ENCODE data around the gene RPL7A.

DNA sequence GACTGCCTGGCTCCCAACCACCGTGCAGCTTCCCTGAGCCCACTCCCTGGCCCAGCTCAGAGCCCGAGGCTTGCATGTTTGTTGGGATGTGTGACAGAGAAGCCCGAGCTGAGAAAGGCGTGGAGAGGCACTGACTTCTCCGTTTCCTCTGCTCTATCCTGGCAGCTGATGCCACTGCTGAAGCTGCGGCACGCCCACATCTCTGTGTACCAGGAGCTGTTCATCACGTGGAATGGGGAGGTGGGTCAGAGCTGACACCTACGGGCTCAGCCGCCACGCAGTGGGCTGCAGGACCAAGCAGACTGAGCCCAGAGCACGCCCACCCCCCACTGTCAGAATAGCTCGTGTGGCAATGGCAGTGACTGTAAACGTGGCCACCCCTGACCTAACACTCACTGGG is 37.4 kb downstream of the RPL7A start:
- TF ChIP-seq ELF4 (IDR thresholded peaks at IDR 0.05), result no peak
- TF ChIP-seq BHLHE40 (IDR thresholded peaks at IDR 0.05; ENCODE audit: borderline replicate concordance), result no peak
- TF ChIP-seq HDGF (IDR thresholded peaks at IDR 0.05; ENCODE audit: borderline replicate concordance), result no peak
- TF ChIP-seq FOXA1 (IDR thresholded peaks at IDR 0.05), result no peak
- TF ChIP-seq CTBP1 (IDR thresholded peaks at IDR 0.05; ENCODE audit: borderline replicate concordance), result no peak
- no peak for TF ChIP-seq ARNT (IDR thresholded peaks at IDR 0.05)
- no peak for TF ChIP-seq NFRKB (IDR thresholded peaks at IDR 0.05)
